Stimulated activated CD8-positive, alpha-beta memory T cell treated with anti-CD3 and anti-CD28 coated beads, Interleukin-15, amount 100 ng/mL, for 1 hour (primary cell): ENCODE measurements around the gene MX2.
"Not testable (repeated sequence)": the region's sequence is repeated elsewhere in the genome, so short reads cannot be mapped to it uniquely, and the experiment has no call there.

Experiments used
- DNase-seq: peaks from one replicate; pipeline ENCODE4 v3.0.0-alpha.2; 2020; ENCODE audit warnings: low read depth

The MX2 gene

DNA sequence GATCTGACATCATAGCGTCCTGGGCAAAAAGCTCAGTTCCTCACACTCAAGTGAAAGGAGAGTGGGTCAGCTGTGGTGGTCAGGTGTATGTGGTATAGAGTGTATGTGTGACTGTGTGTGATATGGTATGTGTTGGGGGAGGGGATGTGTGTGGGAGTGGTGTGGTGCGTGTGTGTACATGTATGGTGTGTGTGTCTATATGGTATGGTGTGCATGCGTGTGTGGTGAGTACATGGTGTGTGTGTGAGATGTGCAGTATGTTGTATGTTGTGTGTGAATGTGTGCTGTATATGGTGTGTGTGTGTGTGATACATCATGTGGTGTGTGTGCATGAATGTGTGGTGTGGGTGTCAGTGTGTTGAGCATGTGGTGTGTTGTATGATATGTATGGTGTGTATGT, 24.3 kb upstream of the MX2 start:
- DNase-seq, result no peak

DNA sequence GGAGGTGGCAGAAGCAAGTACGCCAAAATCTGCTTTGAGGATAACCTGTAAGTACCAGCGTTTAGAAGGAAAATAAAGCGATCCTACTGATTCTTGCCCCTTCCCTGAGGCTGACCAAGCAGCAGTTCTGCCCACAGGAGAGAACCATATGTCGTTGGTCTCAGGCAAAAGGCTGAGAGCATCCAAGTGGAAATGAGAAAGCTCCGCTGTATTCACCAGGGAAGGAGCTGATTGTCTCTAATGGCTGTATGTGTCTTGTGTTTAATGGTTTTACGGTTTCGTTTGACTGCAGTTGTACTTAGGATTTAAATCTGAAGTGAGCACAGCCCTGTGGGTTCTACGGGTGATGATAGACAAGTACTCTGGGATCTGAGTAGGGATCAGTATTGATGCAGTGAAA, 23.4 kb upstream of the MX2 start:
- no peak for DNase-seq

DNA sequence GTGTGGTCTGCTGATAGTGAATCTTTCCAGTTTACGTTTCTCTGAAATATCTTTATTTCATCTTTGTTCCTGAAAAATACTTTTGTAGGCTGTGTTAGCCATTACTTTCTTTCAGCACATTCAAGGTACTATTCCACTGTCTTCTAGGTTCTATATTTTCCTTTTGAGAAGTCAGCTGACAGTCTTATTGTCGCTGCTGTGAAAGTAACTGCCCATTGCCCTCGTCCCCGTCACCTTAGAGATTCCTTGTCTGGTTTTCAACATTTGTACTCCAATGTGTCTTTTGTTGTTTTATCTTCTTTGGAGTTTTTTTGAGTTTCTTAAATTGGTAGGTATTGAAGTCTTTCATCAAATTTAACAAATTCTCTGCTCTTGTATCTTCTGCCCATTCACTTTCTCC, 19.8 kb upstream of the MX2 start:
- DNase-seq, result no peak

DNA sequence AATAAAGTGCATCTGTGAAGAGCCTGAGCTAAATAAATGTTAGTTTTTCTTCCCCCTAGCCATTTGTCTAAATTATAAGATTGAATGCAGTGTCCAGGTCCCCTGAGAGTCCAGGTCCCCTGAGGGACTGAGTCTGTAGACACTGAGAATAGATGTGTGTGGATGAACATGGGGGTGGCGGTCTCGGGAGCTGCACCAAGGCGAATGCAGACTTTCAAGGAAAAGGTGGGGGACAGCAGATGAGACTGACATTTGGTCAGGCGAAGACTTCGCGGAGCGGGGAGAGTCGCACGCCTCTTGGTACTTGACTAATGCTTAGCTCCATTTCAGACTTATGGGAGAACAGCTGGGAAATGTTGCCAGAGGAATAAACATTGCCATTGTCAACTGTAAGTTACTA, 17.7 kb upstream of the MX2 start:
- no peak for DNase-seq

DNA sequence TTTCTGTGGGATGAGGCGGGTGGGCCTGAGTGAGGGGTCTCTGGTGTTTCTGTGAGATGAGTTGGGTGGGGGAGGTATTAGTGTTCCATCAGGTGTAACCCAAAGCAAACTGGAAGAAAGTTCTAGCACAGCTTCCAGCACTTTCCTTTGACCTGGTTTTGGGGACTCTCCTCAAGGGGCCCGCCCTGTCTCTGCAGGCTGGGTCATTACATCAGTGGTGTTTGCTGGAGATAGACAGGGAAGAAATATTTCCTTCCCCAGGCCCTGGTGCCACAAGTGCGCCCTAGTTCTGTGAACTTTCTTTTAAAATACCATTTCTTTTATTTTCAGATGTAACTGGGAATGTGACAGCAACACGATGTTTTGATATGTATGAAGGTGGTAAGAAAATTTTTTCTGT, 16.5 kb upstream of the MX2 start:
- DNase-seq, result no peak

DNA sequence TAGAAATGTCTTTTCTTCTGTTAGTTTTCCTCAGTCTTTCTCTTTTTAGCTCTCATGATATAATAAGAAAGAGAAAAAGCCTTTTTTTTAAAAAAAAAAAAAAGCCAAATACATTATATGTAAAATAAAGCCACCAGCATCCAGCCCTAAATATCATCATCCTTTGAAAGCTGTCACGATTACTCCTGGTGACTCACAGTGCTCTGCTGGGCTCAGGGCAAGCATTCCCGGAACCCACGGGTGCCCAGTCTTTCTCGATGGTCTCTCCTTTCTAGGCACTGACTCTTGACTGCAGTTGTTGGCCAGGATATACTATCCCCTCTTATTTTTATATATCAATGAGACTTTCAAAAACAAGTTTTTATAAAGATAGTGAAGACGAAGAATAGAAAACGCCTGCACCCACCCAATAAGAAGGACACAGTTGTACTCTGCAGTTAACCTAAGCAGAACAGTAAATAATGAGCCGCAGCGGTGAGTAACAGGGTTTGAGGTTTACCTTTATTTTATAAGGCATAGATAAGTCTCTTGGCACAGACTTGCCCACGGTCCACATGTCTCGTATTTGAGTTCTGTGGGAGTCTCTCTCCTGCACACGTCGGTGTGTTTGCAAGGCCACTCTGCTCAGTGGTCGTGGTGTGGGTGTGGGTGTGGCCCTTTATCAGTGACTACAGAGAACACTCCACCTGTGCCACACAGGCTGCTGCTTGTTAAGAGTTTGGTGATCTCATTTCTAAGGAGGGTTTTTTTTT, 15.7 kb upstream of the MX2 start:
- DNase-seq, result no peak

DNA sequence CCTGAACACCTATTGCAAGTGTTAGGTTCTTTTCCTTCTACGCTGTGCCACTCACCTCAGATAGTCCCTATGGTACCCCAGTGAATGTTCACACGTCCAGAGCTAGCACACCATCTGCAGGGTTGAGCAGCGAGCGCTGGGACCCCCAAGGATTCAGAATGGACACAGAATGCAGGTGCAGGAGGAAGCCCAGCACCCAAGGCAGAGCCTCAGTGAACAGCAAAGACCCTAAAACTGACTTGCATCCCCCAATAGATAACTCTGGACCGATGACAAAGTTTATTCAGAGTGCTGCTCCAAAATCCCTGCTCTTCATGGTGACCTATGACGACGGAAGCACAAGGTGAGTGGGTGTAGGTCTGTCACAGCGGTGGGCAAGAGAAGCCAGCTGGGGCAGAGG, 15.1 kb upstream of the MX2 start:
- no peak for DNase-seq

DNA sequence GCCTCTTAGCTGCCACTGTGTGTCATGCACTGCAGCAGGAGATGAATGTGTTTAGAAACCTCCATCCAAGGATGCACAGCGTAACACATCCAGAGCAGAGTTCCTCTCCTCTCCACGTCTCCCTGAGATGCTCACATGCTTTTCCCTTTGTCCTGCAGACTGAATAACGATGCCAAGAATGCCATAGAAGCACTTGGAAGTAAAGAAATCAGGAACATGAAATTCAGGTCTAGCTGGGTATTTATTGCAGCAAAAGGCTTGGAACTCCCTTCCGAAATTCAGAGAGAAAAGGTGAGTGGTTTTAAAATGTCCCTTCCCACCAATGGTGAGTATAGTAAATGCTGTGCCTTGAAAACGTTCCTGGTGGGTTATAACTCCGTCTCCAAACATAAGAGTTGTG, 13.4 kb upstream of the MX2 start:
- DNase-seq, result no peak

DNA sequence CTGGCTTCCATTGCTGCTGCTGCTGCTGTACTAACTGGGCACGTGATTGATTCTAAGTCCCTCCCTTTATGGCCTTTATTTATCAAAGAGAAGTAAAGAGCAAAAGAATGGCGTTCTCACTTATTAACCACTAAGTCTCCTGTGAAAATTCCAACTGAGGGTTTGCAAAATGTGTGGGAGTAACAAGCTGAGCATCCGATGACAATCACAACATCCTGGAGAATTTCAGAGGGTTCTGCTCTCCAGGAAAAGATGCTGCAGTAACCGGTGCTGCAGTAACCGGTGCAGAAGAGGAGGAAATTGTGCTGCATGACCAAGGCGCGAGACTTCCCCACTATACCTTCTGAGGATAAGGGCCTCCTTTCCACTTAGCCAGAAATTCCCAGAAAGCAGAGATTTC, 12.7 kb upstream of the MX2 start:
- DNase-seq, result no peak

DNA sequence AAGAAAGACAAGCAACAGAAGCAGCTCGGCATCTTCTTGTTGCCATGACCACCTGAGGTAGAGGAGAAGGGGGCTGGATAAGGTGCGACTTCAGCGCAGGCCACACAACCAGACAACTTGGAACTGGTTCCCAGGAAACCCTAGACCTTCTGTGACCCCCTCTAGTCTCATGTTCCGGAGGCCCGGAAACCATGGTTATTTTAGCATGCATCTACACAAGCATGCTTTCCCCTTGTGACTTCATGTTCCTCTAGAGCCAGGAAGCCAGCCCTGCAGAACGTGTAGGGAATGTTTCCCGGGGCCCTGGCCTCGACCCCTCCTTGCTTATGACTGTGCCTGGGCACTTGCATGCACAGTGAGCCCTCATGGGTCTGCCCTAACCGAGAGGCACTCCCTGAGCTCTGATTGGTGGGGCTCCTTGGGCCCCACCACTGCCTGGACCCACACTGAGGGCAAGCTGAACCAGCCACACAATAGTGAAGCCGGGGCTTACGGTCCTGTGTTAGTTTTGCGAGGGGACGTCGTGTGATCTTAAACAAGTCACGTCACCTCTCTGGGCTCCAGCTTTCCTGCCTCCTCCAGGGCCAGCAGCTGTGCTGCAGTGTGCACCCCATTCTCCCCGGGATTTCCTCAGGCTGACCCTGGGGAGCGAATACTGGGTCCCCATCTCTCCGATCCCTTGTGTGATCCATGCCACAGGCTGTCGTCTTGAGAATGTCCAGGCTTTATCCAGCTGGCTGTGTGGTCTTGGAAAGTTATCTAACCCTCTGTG, 12.0 kb upstream of the MX2 start:
- DNase-seq, result no peak

DNA sequence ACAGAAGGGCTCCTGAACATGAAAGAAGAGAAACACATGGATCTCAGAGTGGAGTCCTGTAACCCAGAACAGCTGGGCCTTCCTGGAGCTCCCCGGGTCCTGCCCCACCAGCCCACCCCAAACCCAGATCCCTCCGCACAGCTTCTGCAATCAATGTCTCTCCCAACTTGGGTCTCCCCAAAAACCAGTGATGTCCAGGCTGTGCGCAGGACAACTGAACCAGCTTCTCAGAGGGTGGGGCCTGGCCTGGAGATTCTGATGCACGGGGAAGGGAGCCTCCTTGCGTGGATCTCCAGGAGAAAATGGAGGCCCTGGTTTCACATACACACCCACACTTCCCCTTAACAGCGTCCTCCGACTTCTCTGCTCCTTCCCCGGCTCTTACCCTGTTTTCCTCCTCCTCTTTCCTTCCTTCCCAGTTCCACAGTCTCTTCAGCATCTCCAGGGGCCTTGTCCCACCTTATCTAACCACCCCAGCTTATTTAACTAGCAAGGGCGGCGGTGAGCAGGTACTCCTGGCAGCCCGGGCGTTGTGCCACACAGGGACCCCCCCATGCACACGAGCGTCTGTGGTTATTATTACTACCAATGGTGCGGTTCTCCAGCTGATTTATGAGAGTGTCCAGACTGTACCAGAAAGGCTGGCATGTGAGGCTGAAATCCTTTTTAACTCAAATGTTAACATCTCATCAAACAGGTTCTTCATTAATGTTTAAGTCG, 11.2 kb upstream of the MX2 start:
- DNase-seq, result no peak

DNA sequence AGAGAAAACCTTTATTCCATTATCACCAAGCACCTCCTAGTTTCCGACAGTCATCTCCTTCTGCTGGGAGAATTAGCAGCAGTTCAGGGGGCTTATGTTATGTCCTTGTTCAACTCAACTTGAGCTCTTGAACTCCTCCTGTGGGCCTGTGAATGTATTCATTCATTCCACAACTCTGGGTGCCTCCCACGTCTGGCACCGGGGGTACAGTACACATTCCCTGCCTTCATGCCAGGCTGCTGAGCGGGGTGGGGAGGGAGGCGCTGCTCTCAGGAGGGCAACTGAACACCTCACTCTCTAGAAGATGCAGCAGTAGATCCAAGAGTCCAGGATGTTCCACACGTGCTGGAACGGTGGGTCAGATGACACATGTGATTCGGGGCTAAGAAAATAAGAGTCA, 4.3 kb upstream of the MX2 start:
- no peak for DNase-seq

DNA sequence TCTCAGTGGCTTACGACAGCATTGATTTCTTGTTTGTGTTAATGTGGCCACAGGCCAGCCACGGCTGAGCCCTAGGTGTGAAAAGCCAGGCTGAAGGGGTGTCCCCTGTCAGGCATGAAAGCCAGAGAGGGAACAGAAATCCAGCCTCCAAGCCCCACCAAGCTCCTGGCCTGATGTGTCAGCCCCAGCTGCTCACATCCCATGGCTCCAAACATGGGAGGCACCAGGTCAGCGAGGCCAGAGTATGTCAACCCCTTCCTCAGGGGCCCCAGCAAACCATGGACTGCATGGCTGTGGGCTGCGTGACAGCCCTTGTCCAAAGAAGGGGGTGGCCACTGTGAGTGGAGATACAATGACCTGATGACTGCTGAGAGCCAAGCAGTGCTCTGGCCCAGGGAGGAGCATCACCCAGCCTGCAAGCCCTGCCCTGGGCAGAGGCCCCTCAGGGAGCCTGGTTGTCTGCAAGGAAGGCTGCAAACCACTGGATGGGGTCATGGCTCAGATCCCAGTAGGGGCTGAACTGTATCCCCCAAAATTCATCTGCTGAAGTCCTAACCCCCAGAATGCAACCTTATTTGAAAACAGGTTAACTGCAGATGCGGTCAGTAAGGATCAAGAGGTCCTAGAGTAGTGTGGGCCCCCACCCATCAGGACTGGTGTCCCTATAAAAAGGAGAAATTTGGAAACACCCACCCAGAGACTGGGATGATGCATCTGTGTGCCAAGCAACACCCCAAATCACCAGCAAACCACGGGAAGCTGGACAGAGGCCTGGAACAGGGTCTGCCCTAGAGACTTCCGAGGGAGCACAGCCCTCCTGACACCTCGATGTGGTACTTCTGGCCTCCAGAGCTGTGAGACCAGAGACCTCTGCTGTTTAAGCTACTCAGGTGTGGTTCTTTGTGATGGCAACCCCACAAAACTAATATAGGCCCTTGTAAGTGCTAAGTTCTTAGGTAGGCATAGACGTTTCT, 3.3 kb upstream of the MX2 start:
- no peak for DNase-seq

DNA sequence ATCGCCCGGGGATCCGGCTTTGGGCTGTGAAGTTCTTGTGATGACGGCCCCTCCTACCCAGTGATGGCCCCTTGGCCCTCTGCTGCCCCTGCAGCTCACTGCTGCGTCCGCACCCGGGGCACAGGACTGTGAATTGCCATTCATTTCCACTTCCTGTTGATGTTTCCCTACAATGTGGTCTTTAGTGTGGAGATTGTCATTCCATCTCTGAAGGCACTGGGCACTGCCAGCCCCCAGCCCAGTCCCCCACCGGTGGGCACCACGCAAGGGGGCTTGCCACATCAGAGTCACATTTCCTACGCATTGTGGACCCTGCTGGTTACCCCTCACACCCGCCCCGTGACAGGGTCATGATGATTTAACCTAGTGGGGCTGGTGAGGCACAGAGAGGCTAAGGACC, 2.5 kb upstream of the MX2 start:
- no peak for DNase-seq

DNA sequence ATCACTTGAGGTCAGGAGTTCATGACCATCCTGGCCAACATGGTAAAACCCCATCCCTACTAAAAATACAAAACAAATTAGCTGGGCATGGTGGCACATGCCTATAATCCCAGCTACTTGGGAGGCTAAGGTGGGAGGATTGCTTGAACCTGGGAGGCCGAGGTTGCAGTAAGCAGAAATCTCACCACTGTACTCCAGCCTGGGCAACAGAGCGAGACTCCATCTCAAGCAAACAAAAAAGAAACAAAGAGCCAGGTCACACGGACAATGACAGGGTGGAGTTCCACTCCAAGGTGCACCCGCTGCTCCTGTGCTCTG, 2.1 kb upstream of the MX2 start:
- DNase-seq, result not testable (repeated sequence)

DNA sequence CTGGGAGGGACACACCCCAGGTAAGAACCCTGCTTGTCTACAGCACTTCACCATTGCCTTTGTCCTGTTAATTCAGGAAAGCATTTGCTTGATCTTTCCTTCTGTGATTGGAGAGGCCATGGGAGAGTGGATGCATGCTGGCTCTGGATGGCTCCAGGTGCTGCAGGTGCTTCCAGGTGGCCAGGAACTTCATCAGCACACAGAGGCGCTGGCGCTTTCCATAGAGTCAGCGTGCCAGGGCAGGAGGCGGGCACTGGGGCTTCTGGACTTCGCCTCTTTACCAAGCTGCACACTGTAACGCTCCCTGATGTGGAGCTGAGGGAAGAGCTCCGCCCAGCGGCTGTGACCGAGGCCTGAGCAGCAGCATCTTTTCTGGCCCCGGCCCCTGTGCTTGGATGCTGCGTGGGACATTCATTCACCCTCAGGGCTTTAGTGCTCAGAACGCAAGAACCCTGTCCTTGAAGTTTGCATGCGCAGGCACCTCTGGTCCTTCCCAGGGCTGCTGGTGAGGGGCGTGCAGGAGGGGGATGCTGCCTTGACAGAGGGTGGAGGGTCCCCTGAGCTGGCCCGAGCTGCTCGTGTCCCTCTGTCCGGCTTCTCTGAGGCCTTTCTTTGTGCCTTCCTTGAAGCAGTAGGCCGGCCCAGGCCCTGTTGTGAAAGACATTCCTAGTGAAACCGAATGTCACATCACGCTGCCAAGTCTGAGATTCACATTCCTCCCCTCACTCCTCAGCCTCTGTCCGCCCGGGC, 1.6 kb upstream of the MX2 start:
- no peak for DNase-seq

DNA sequence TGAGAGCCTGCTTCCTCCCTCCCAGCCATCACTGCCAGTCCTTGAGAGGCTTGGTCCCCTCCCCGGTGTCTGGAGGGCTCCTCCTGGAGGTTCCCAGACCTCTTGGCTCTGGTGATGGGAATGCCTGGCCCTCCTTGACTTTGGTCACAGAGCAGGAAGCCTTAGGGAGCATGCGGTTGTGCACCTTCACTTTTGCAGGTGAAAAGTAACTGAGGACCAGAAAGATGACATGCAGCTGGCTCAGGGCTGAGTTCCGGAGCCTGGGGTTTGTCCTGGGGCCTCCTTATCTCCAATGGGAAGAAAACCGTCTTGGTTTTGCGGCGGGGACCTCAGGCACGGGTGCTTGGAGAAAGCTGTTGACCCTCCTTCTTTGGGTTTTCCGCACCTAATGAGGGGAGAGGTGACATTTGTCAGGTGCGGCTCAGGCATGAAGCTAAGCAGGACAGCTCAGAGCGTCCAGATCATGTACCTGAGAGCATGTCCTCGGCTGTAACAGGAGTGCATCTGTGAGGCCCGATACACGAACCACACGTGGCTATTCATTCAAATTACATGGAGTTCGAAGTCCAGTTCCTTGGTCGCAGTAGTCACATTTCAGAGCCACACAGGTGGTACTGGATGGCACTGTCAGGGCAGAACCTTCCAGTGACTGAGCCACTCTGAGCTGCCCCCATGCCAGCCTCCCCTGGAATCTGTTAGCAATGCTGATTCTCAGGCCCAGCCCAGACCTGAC, 608 bp upstream of the MX2 start:
- no peak for DNase-seq

DNA sequence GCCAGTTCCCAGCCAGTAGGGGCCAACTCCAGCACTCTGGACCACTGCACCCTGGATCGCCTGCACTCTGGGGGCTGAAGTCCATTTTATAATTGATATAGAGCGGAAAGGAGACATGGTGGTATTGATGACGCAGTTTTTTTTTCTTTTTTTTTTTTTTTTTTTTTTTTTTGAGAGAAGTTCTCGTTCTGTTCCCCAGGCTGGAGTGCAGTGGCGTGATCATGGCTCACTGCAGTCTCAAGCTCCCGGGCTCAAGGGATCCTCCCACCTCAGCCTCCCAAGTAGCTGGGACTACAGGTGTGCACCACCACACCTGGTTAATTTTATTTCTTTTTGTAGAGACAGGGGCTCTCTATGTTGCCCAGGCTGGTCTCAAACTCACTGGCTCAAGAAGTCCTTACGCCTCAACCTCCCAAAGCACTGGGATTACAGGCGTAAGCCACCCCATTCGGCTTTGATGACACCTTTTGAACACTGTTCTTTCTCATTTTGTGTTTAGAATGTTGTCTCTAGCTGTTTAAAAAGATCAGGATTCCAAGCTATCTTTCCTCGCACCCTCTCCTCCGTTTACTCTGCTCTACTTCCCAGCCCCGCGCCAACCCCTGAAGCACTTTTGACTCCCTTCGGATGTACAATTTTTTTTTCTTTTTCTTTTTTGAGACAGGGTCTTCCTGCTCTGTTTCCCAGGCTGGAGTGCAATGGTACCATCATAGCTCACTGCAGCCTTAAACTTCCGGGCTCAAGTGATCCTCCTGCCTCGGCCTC, 960 bp downstream of the MX2 start:
- no peak for DNase-seq

DNA sequence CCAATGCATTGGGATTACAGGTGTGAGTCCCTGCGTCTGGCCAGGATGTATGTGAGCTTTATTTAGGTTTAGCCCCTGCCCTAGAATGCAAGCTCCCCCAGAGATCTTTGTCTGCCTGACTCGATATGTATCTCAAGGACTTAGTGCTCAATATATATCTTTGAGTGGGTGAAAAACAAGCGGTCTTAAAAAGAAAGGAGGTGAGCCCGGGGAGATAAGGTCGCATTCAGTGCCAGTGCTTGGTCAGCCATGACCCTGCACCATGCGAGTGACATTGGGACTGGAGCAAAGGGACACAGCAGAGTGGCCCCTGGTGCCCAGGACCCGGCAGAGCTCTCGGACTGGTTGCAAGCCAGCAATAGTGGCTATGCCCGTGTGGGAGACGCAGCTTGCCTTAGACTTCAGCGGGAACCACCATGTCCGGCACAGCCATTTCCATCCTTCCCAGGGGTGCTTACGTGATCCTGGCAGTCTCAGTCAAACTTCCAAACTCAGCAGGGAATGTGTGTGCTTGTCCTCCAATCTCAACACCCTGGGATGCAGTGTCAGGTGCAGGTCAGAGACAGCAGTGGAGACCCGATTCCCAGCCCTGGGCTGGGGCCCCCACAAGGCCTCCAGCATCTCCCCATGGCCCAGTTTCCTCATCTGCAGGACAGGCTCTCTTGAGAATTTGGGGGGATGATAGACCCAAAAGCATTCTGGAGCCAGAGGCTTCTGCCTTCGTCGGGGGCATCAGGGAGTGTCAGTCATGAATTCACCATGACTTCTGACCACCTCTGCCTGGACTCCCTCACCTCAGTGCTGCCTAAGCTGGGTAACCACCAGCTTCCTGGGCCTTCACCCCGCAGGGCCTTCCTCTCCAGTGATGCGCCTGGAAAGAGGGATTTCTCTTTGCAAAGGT, 1.8 kb downstream of the MX2 start:
- DNase-seq, result no peak
